Smooth muscle cell (in vitro differentiated cells): ENCODE results near the gene OR2A14. TPM values are rescaled to one million over a fixed set of nuclear protein-coding genes. Genes with fewer than 3 reads are reported as not detected.

ENCODE experiments used
- DNase-seq: peaks from one replicate; lab custom pipeline; 2025; ENCODE audit not compliant: unreplicated experiment; lab: John Stamatoyannopoulos, UW
- H2AFZ ChIP-seq: fragments of 200-600 bp; sonication (generic); 2 replicates; pipeline ENCODE4 v1.6.0; 2016; ENCODE audit warnings: antibody characterized with exemption, low read depth, mild to moderate bottlenecking
- H3F3A ChIP-seq: fragments of 200-600 bp; sonication (generic); 2 replicates; pipeline ENCODE4 v1.6.0; 2017; ENCODE audit warnings: antibody characterized with exemption, low read depth
- H3K27ac ChIP-seq: fragments of 200-600 bp; sonication (generic); 2 replicates; pipeline ENCODE4 v1.5.1; 2016; ENCODE audit warnings: low read depth, mild to moderate bottlenecking
- H3K27me3 ChIP-seq: fragments of 200-600 bp; sonication (generic); 2 replicates; pipeline ENCODE4 v1.6.1; 2016; ENCODE audit warnings: low read depth, mild to moderate bottlenecking
- H3K36me3 ChIP-seq: fragments of 200-600 bp; sonication (generic); 2 replicates; pipeline ENCODE4 v1.5.1; 2016; ENCODE audit warnings: low read depth
- H3K4me1 ChIP-seq: fragments of 200-600 bp; sonication (generic); 2 replicates; pipeline ENCODE4 v1.5.1; 2016; ENCODE audit warnings: low read depth
- H3K4me2 ChIP-seq: fragments of 200-600 bp; sonication (generic); 2 replicates; pipeline ENCODE4 v1.6.0; 2016; ENCODE audit warnings: mild to moderate bottlenecking
- H3K4me3 ChIP-seq: fragments of 200-600 bp; sonication (generic); 2 replicates; pipeline ENCODE4 v1.5.1; 2016; ENCODE audit warnings: mild to moderate bottlenecking
- H3K79me2 ChIP-seq: fragments of 200-600 bp; sonication (generic); 2 replicates; pipeline ENCODE4 v1.6.0; 2016; ENCODE audit warnings: low read depth, mild to moderate bottlenecking
- H3K9ac ChIP-seq: fragments of 200-600 bp; sonication (generic); 2 replicates; pipeline ENCODE4 v1.6.0; 2016; ENCODE audit warnings: low read depth
- H3K9me3 ChIP-seq: fragments of 200-600 bp; sonication (generic); replicated peaks from 2 replicates; pipeline ENCODE4 v1.5.1; 2016; ENCODE audit warnings: low read depth
- H4K20me1 ChIP-seq: fragments of 200-600 bp; sonication (generic); 2 replicates; pipeline ENCODE4 v1.6.0; 2016; ENCODE audit warnings: low read depth
- CTCF ChIP-seq: fragments of 200-600 bp; sonication (generic); IDR thresholded peaks from 2 replicates; pipeline ENCODE4 v1.5.1; 2017; ENCODE audit warnings: borderline replicate concordance, mild to moderate bottlenecking, antibody characterized with exemption; ENCODE audit not compliant: insufficient read depth, poor library complexity, severe bottlenecking
- WGBS: methylation state at CpG from one replicate; pipeline ENCODE4 v1.1.7; 2016; ENCODE audit warnings: low lambda C conversion rate; 5-methylcytosine and 5-hydroxymethylcytosine counted together
- polyA plus RNA-seq: library from polyadenylated mRNA; unstranded; fragments of >200 nt; fragmentation: Nextera tagmentation; extraction: Ambion mirVana; gene quantifications from 2 replicates; pipeline ENCODE4 v1.2.1, GENCODE V29; 2016
- total RNA-seq: library from RNA; depleted of rRNA; stranded (reverse); fragments of >200 nt; gene quantifications from 2 replicates; pipeline ENCODE4 v1.2.3, GENCODE V29; 2014

The OR2A14 gene
- total and polyA plus RNA-seq, 2 experiments from 2014 or later = not detected

GRCh38 chr7:144102041-144102440 lies 20.9 kb upstream of the OR2A14 start:
- DNase-seq = no peak
- no peak for TF ChIP-seq CTCF
- H2AFZ ChIP-seq = no peak overlapping the region
- H3F3A ChIP-seq = no peaks in the 10 kb centered on the region
- no peak overlapping the region for H3K4me3 ChIP-seq
- H3K27me3 ChIP-seq = no peaks in the 10 kb centered on the region
- no peak overlapping the region for H3K4me2 ChIP-seq
- no peak overlapping the region for H3K9ac ChIP-seq
- no peaks in the 10 kb centered on the region for H4K20me1 ChIP-seq
- no peaks in the 10 kb centered on the region for H3K36me3 ChIP-seq
- H3K4me1 ChIP-seq = no peaks in the 10 kb centered on the region
- no peaks in the 10 kb centered on the region for H3K9me3 ChIP-seq
- no peaks in the 10 kb centered on the region for H3K79me2 ChIP-seq
- H3K27ac ChIP-seq = no peak overlapping the region

- H3K4me3 ChIP-seq = no peak overlapping the region
- H3K4me1 ChIP-seq = no peaks in the 10 kb centered on the region
- no peaks in the 10 kb centered on the region for H3F3A ChIP-seq
- H3K9me3 ChIP-seq = no peaks in the 10 kb centered on the region
- TF ChIP-seq CTCF = no peak
- no peak overlapping the region for H3K27ac ChIP-seq
- no peaks in the 10 kb centered on the region for H3K36me3 ChIP-seq
- no peak for DNase-seq
- H3K27me3 ChIP-seq = no peaks in the 10 kb centered on the region
- no peak overlapping the region for H3K9ac ChIP-seq
- no peak overlapping the region for H2AFZ ChIP-seq
- no peaks in the 10 kb centered on the region for H4K20me1 ChIP-seq
- H3K79me2 ChIP-seq = no peaks in the 10 kb centered on the region
- no peak overlapping the region for H3K4me2 ChIP-seq
These were observed 17.8 kb upstream of the OR2A14 start for GRCh38 chr7:144105211-144105610.

- no peak within 1 kb of the TSS for H3K4me2 ChIP-seq
- H3K9me3 ChIP-seq = no peaks in the 10 kb centered on the region
- WGBS = 92% methylated on average over 2 of the region's 2 CpGs
- no peak within 1 kb of the TSS for H3K27ac ChIP-seq
- H3K4me3 ChIP-seq = no peak within 1 kb of the TSS
- no peaks in the 10 kb centered on the region for H4K20me1 ChIP-seq
- H3K9ac ChIP-seq = no peak within 1 kb of the TSS
- no peaks in the 10 kb centered on the region for H3K4me1 ChIP-seq
- H3K36me3 ChIP-seq = no peaks in the 10 kb centered on the region
- H3K27me3 ChIP-seq = peaks cover 5% of the 10 kb centered on the region
- TF ChIP-seq CTCF = no peak
- no peaks in the 10 kb centered on the region for H3F3A ChIP-seq
- H3K79me2 ChIP-seq = no peaks in the 10 kb centered on the region
- DNase-seq = no peak
- H2AFZ ChIP-seq = no peak within 1 kb of the TSS
These were observed 13.7 kb upstream of the OR2A14 start, which contains the start of gene OR2A2 for GRCh38 chr7:144109283-144109682. OR2A2 (plus strand) TSS chr7:144109583; CDS start chr7:144109583, 0 bp downstream.

- Histone ChIP-seq H4K20me1 (no peaks in the 10 kb centered on the region), H3K36me3 (no peaks in the 10 kb centered on the region), H3K27me3 (peaks cover 5% of the 10 kb centered on the region), H3K4me2 (no peak overlapping the region), H3K9ac (no peak overlapping the region), H3K79me2 (no peaks in the 10 kb centered on the region), H2AFZ (no peak overlapping the region), H3K4me1 (no peaks in the 10 kb centered on the region), H3K4me3 (no peak overlapping the region), H3F3A (no peaks in the 10 kb centered on the region), H3K9me3 (no peaks in the 10 kb centered on the region), H3K27ac (no peak overlapping the region)
- 89% methylated on average over 5 of the region's 5 CpGs for WGBS
- no peak for TF ChIP-seq CTCF
- DNase-seq = no peak
These were observed 12.7 kb upstream of the OR2A14 start for GRCh38 chr7:144110272-144110671.
